ENCODE results near the gene PVRIG. TPM values are rescaled to one million over a fixed set of nuclear protein-coding genes. Genes with fewer than 3 reads are reported as not detected.
"Not testable (repeated sequence)": the region's sequence is repeated elsewhere in the genome, so short reads cannot be mapped to it uniquely, and the experiment has no call there.

Gene PVRIG
- polyA plus RNA-seq, 1 donor: 1.5 TPM

DNA sequence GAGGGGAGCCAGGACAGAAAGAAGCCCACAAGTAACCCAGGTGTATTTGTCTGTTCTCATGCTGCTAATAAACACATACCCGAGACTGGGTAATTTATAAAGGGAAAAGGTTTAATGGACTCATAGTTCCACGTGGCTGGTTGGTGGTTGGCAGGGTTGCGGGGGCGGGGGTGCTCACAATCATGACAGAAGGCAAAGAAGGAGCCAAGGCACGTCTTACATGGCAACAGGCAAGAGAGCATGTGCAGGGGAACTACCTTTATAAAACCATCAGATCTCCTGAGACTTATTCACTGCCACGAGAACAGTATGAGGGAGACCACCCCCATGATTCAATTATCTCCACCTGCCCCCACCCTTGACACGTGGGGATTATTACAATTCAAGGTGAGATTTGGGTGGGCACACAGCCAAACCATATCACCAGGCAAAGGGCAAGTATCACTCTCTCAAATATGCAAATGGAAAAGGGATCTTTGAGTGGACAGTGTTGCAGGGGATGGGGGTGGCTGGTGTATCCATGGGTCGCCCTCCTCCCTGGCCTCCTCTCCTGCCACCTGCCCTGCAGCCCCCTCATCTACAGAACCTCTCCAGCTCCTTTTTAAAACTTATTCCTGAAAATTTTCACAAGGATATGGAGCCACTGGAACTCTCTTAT is 15.0 kb downstream of the PVRIG start:
- not testable (repeated sequence) for H3K27me3 ChIP-seq (ENCODE audit: control insufficient read depth, insufficient read depth, low read length); H3K27ac ChIP-seq (ENCODE audit: low read length); H3K4me3 ChIP-seq (ENCODE audit: low read length); H3K36me3 ChIP-seq (ENCODE audit: control insufficient read depth, insufficient read depth, low read length); H3K9me3 ChIP-seq (ENCODE audit: control insufficient read depth, low read depth, low read length); DNase-seq; H3K4me1 ChIP-seq (ENCODE audit: control insufficient read depth, insufficient read depth, low read length)
- 90% methylated on average over 2 of the region's 8 CpGs for WGBS (ENCODE audit: insufficient coverage, low lambda C conversion rate)

DNA sequence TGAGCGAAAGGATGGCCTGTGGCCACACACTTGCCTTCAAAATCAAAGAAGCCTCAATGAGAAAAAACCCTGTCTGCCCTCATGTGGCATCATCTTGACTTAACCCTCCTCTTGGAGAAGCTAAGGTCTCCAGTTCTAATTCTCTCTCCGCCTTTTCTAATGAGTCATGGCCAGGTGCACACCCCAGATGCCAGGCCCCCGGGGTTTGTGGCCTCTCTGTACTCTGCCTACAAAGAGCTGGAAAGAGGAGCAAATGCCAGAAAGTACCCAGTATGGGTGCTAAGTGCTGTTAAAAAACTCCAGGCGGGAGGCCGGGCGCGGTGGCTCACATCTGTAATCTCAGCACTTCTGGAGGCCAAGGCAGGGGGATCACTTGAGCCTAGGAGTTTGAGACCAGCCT is 20.2 kb downstream of the PVRIG start:
- not testable (repeated sequence) for H3K27me3 ChIP-seq (ENCODE audit: control insufficient read depth, insufficient read depth, low read length); H3K9me3 ChIP-seq (ENCODE audit: control insufficient read depth, low read depth, low read length); H3K36me3 ChIP-seq (ENCODE audit: control insufficient read depth, insufficient read depth, low read length); H3K4me3 ChIP-seq (ENCODE audit: low read length); H3K4me1 ChIP-seq (ENCODE audit: control insufficient read depth, insufficient read depth, low read length); DNase-seq; H3K27ac ChIP-seq (ENCODE audit: low read length)
- WGBS (ENCODE audit: insufficient coverage, low lambda C conversion rate): no CpG with 5 or more reads among the region's 7 CpGs

DNA sequence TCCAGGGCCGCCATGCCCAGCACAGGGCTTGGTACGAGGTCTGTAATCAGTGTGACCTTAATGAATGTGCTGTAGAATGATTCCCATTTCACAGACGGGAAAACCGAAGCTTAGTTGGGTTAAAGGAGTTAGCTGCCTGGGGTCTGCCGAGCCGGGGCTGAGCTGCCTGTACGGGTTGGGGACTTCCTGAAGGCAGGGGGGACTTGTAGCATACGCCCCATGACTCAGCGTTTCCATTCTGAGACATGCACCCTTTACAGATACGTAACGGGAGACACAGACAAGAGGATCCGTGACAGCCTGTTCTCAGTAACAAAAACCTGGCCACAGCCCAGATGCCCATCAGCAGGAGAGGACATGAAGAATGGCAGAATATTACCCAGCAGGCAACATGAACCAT is 23.6 kb downstream of the PVRIG start:
- DNase-seq; H3K36me3 ChIP-seq (ENCODE audit: control insufficient read depth, insufficient read depth, low read length); H3K9me3 ChIP-seq (ENCODE audit: control insufficient read depth, low read depth, low read length); H3K4me1 ChIP-seq (ENCODE audit: control insufficient read depth, insufficient read depth, low read length); H3K27me3 ChIP-seq (ENCODE audit: control insufficient read depth, insufficient read depth, low read length); H3K27ac ChIP-seq (ENCODE audit: low read length); H3K4me3 ChIP-seq (ENCODE audit: low read length): not testable (repeated sequence)
- no CpG with 5 or more reads among the region's 12 CpGs for WGBS (ENCODE audit: insufficient coverage, low lambda C conversion rate)

DNA sequence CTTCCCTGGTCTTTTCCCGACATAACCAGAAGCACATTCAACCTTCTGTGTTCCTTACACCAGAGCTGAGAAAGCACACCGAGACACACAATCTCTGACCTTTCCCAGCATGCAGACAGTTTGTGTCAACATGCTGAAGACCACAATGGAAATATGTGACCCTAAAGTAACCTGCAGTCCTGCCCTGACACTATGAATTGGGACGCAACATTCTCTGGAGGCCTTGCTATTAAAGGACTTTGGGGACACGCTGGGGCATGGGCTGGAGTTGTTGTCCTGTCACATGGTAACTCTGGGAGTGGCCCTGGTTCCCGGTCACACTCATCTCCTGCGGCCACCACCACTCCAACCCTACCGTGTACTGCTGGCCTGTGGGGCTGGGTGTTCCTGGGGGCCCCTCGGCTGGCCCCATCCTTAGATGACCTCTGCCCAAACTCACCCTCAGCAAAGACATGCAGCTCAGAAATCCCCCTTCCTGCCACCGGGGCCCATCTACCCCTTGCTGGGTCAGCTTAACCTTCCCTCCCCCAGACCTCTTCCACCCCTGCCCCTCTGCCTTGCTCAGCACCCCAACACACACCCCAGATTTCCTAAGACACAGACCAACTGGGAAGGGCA is 25.3 kb downstream of the PVRIG start:
- not testable (repeated sequence) for DNase-seq; H3K36me3 ChIP-seq (ENCODE audit: control insufficient read depth, insufficient read depth, low read length); H3K27me3 ChIP-seq (ENCODE audit: control insufficient read depth, insufficient read depth, low read length); H3K4me3 ChIP-seq (ENCODE audit: low read length); H3K9me3 ChIP-seq (ENCODE audit: control insufficient read depth, low read depth, low read length); H3K4me1 ChIP-seq (ENCODE audit: control insufficient read depth, insufficient read depth, low read length); H3K27ac ChIP-seq (ENCODE audit: low read length)
- WGBS (ENCODE audit: insufficient coverage, low lambda C conversion rate): 60% methylated on average over 1 of the region's 9 CpGs

DNA sequence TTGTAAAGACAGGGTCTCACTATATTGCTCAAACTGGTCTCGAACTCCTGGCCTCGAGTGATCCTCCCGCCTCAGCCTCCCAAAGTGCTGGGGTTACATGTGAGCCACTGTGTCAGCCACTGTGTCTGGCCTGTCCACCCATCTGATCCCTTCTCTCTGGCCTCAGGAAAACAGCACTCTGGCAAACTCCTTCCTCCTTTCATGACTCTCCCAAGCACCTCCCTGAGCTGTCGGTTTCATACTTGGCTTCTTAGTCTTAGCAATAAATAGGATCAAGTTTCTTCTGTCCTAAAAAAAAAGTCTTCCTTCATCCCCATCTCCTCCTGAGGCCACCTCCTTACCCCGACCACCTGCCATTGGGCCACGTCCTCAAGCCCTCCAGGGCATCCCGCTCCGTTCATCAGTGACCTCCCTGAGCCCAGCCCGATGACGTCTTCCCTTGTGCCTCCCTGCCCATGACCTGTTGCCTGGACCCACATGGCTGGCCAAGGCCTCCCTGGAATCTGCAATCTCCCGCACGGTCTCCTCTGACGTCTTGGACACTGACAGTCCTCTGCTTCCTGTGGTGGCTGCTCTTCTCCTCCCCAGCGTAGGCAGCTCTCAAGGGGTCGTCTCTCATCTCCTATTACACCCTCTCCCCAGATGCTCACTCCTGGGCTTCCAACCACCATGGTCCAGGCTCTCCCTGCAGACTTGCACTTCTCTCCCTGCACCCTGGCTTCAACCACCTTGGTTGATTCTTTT is 26.5 kb downstream of the PVRIG start:
- 43% methylated on average over 1 of the region's 15 CpGs for WGBS (ENCODE audit: insufficient coverage, low lambda C conversion rate)
- H3K27ac ChIP-seq (ENCODE audit: low read length); H3K4me1 ChIP-seq (ENCODE audit: control insufficient read depth, insufficient read depth, low read length); H3K27me3 ChIP-seq (ENCODE audit: control insufficient read depth, insufficient read depth, low read length); H3K36me3 ChIP-seq (ENCODE audit: control insufficient read depth, insufficient read depth, low read length); H3K9me3 ChIP-seq (ENCODE audit: control insufficient read depth, low read depth, low read length); H3K4me3 ChIP-seq (ENCODE audit: low read length); DNase-seq: not testable (repeated sequence)

DNA sequence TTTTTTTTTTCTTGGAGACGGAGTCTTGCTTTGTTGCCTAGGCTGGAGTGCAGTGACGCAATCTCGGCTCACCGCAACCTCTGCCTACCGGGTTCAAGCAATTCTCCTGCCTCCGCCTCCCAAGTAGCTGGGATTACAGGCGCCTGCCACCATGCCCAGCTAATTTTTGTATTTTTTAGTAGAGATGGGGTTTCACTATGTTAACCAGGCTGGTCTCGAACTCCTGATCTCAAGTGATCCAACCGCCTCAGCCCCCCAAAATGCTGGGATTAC is 27.1 kb downstream of the PVRIG start:
- not testable (repeated sequence) for H3K27ac ChIP-seq (ENCODE audit: low read length); H3K36me3 ChIP-seq (ENCODE audit: control insufficient read depth, insufficient read depth, low read length); DNase-seq; H3K4me3 ChIP-seq (ENCODE audit: low read length); H3K9me3 ChIP-seq (ENCODE audit: control insufficient read depth, low read depth, low read length); H3K27me3 ChIP-seq (ENCODE audit: control insufficient read depth, insufficient read depth, low read length); H3K4me1 ChIP-seq (ENCODE audit: control insufficient read depth, insufficient read depth, low read length)
- no CpG with 5 or more reads among the region's 9 CpGs for WGBS (ENCODE audit: insufficient coverage, low lambda C conversion rate)

DNA sequence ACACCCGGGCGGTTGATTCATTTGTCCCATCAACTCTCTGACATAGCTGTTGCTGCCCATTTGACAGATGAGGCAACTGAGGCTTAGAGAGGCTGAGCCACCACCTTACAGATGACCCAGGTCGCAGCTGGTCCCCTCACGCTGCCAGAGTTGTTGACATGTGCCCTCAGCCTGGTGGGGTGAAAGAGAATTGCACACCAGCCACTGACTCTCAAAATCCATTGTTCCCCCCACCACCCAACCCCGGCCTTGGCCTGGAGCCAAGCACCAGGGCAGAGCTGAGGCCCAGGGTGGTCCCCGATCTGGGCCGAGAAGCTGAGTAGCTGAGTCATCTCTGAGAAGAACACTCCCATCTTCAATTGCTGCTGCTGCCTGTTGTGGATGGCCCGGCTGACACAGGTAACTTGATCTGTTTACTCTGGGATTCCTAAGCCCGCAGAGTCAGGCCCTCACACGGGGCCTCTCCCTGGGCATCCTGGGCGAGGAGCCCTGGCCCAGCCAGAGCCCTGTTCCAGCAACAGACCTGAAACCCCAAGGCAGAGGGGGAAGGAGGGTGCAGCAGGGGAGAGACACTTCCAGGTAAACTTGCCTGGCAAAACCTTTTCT is 27.5 kb downstream of the PVRIG start:
- peak; percentile 49 to 72 for DNase-seq
- H3K27me3 ChIP-seq (ENCODE audit: control insufficient read depth, insufficient read depth, low read length): no peaks in the 10 kb centered on the region
- peaks cover 4% of the 10 kb centered on the region for H3K4me1 ChIP-seq (ENCODE audit: control insufficient read depth, insufficient read depth, low read length)
- WGBS (ENCODE audit: insufficient coverage, low lambda C conversion rate): no CpG with 5 or more reads among the region's 11 CpGs
- H3K27ac ChIP-seq (ENCODE audit: low read length): peak overlapping the region; percentile 38
- H3K4me3 ChIP-seq (ENCODE audit: low read length): no peak overlapping the region
- no peaks in the 10 kb centered on the region for H3K36me3 ChIP-seq (ENCODE audit: control insufficient read depth, insufficient read depth, low read length)
- no peaks in the 10 kb centered on the region for H3K9me3 ChIP-seq (ENCODE audit: control insufficient read depth, low read depth, low read length)

DNA sequence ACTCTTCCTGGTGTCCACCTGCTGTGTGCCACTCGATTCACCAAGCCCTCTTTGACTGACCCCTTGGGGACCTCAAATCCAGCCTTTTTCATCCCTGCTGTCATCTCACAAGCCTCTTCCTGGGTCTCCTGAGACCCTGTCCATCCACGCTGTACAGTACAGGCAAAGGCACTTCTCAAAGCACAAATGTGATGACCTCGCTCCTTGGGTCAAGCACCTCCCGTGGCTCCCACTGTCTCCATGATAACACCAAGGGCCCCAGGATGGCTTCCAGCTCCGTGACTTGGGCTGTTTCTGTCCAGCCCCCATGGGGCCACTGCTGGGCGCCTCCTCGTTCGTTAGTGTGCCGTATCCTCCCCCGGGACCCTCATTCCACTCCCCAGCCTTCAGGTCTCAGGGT is 28.7 kb downstream of the PVRIG start:
- WGBS (ENCODE audit: insufficient coverage, low lambda C conversion rate): 60% methylated on average over 1 of the region's 10 CpGs
- H3K9me3 ChIP-seq (ENCODE audit: control insufficient read depth, low read depth, low read length): no peaks in the 10 kb centered on the region
- no peaks in the 10 kb centered on the region for H3K36me3 ChIP-seq (ENCODE audit: control insufficient read depth, insufficient read depth, low read length)
- DNase-seq: no peak
- no peak overlapping the region for H3K4me3 ChIP-seq (ENCODE audit: low read length)
- no peak overlapping the region for H3K27ac ChIP-seq (ENCODE audit: low read length)
- no peaks in the 10 kb centered on the region for H3K27me3 ChIP-seq (ENCODE audit: control insufficient read depth, insufficient read depth, low read length)
- peaks cover 4% of the 10 kb centered on the region for H3K4me1 ChIP-seq (ENCODE audit: control insufficient read depth, insufficient read depth, low read length)

DNA sequence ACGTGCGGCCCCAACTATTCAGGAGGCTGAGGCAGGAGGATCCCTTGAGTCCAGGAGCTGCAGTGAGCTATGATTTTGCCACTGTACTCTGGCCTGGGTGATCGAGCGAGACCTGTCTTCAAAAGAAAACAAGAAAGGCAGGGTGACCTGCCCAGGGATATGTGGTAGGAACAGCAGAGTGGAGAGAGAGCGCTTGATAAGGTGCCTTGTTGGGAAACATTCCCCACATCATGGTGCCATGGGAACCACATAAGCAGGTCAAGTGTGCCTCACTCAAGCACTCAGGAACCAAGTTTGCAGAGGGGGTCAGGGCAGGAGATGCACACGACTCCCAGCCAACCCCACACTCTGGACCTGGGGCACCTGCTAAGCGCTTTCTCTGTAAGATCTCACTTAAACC is 37.3 kb downstream of the PVRIG start:
- Histone ChIP-seq H3K27me3 (ENCODE audit: control insufficient read depth, insufficient read depth, low read length) (no peaks in the 10 kb centered on the region), H3K4me1 (ENCODE audit: control insufficient read depth, insufficient read depth, low read length) (no peaks in the 10 kb centered on the region), H3K4me3 (ENCODE audit: low read length) (no peak overlapping the region), H3K36me3 (ENCODE audit: control insufficient read depth, insufficient read depth, low read length) (no peaks in the 10 kb centered on the region), H3K27ac (ENCODE audit: low read length) (no peak overlapping the region), H3K9me3 (ENCODE audit: control insufficient read depth, low read depth, low read length) (no peaks in the 10 kb centered on the region)
- DNase-seq: no peak
- WGBS (ENCODE audit: insufficient coverage, low lambda C conversion rate): no CpG with 5 or more reads among the region's 7 CpGs

DNA sequence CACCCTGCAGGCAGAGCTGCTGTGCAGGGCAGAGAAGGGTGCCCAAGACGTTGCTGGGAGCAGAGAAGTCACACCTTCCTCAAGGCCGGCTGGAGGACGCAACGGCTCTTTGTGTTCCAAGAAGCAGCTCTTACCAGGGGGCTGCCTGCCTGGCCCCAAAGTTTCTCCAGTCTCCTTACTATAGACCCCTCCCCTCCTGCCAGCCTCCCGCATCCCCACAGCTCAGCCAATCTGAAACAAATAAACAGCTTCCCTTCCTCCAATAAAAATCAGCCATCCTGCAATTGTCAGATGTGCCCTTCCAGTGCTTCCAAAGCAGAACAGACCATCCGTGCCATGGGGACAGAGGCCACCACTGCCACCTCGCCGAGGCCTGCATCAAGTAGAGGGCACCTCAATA is 40.2 kb downstream of the PVRIG start:
- H3K4me3 ChIP-seq (ENCODE audit: low read length); H3K27me3 ChIP-seq (ENCODE audit: control insufficient read depth, insufficient read depth, low read length); H3K9me3 ChIP-seq (ENCODE audit: control insufficient read depth, low read depth, low read length); H3K4me1 ChIP-seq (ENCODE audit: control insufficient read depth, insufficient read depth, low read length); H3K36me3 ChIP-seq (ENCODE audit: control insufficient read depth, insufficient read depth, low read length); H3K27ac ChIP-seq (ENCODE audit: low read length); DNase-seq: not testable (repeated sequence)
- no CpG with 5 or more reads among the region's 8 CpGs for WGBS (ENCODE audit: insufficient coverage, low lambda C conversion rate)

All from large intestine (tissue), 3 donors.